ENCODE data around the gene TRAPPC10. TPM values are rescaled to one million over a fixed set of nuclear protein-coding genes. Genes with fewer than 3 reads are reported as not detected.

TRAPPC10 gene
- total and polyA plus RNA-seq, 2 donors, result 11.2 to 27.8 TPM

DNA sequence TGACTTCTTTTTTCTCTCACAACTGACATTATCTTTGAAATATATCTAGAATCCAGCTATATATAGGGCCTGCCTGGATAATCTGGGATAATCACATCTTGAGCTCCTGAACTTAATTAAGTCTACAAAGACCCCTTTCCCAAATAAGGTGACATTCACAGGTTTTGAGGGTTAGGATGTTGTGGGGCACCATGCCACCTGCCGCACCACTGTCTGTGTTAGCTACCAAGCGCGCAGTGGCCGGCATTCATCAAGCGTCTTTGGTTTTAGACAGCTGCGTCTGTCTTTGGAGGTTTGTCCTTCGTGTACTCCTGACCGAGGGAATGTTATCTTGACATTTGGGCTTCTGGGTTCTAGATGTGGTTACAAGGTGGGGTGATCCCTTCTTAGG, 7.5 kb downstream of the TRAPPC10 start:
- Histone ChIP-seq H3K27ac (ENCODE audit: low read depth) (no peak overlapping the region), H3K4me3 (ENCODE audit: low read depth, low read length) (no peak overlapping the region), H3K4me1 (ENCODE audit: insufficient read depth) (no peaks in the 10 kb centered on the region), H3K36me3 (ENCODE audit: insufficient read depth) (no peaks in the 10 kb centered on the region)
- WGBS, result 93% methylated on average over 8 of the region's 8 CpGs
- DNase-seq (ENCODE audit: extremely low spot score), result no peak

DNA sequence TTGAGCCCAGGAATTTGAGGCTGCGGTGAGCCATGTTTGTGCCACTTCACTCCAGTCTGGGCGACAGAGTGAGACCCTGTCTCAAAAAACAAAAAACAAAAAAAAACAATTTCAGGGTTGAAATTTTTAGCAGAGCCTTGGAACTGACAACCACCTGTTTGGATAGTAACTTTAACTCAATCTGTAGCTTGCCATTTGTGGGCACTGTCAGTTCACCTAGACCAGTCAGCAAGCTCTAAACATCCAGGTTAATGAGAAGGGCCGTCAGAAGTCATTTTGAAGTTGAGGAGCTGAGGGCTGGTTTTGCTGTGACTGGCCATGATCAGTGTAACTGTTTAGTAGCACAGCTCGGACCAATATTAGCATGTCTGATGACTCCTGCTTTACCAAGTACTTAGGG, 8.4 kb downstream of the TRAPPC10 start:
- WGBS, result 87% methylated on average over 4 of the region's 4 CpGs
- no peaks in the 10 kb centered on the region for H3K4me1 ChIP-seq (ENCODE audit: insufficient read depth)
- no peak for DNase-seq (ENCODE audit: extremely low spot score)
- H3K4me3 ChIP-seq (ENCODE audit: low read depth, low read length), result no peak overlapping the region
- H3K27ac ChIP-seq (ENCODE audit: low read depth), result no peak overlapping the region
- H3K36me3 ChIP-seq (ENCODE audit: insufficient read depth), result no peaks in the 10 kb centered on the region

DNA sequence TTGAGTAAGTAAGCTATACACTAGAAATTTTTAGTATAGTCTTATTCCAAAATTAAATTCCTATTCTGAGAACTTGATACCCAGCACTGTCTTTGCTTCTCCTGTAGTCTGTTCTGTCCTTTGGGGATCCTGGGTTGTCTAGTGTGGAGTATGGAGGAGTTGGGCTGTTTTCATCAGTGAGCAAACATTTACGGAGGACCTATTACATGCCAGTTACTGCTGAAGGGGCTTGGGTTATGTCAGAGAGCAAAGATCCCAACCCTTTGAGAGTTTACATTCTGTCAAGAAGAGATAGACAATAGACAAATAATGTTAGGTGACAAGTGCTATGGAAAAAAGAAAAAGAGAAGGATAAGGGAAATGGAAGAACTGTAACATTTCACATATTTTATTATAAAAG, 9.0 kb downstream of the TRAPPC10 start:
- H3K4me1 ChIP-seq (ENCODE audit: insufficient read depth), result no peaks in the 10 kb centered on the region
- no peaks in the 10 kb centered on the region for H3K36me3 ChIP-seq (ENCODE audit: insufficient read depth)
- no peak for DNase-seq (ENCODE audit: extremely low spot score)
- WGBS, result 78% methylated on average over 1 of the region's 1 CpG
- H3K27ac ChIP-seq (ENCODE audit: low read depth), result no peak overlapping the region
- no peak overlapping the region for H3K4me3 ChIP-seq (ENCODE audit: low read depth, low read length)

DNA sequence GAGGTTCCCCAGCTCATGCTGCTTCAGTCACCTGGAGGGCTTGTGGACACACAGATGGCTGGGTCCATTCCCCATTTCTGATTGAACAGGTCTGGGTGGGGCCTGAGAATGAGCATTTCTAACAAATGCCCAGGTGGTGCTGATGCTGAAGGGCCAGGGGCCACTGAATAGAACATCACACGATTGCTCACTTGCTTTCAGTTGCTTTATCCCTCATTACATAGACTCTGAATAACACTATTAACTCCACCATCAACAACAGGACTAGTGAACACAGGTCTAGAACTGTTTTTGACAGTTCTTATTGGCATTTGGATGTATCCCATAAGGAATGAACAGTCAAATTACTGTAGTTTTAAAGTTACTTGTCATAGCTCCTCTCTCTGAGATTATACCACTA, 12.1 kb downstream of the TRAPPC10 start:
- no peak overlapping the region for H3K27ac ChIP-seq (ENCODE audit: low read depth)
- DNase-seq (ENCODE audit: extremely low spot score), result no peak
- whole genome bisulfite sequencing, result 75% methylated on average over 1 of the region's 1 CpG
- peaks cover 3% of the 10 kb centered on the region for H3K4me1 ChIP-seq (ENCODE audit: insufficient read depth)
- H3K36me3 ChIP-seq (ENCODE audit: insufficient read depth), result no peaks in the 10 kb centered on the region
- no peak overlapping the region for H3K4me3 ChIP-seq (ENCODE audit: low read depth, low read length)

DNA sequence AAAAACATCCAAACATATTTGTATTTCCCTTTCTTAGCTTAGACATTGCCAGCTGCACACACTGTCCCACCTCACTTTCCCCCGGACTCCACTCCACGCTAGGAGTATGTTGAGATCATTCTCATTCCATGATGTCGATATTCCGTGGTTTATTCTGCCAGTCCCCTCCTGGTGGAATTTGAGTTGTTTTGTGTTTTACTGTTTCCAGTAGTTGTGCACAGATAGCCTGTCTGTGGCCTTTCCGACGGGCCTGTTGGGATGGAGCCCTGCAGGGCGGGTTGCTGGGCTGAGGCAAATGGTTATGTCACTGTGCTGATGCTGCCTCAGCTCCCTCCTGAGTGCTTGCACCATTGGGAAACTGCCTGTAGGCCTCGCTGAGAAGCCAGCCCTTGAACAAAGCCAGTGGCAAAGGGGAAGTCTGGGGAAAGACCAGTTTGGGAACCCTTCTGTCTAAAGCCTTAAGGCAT, 12.8 kb downstream of the TRAPPC10 start:
- H3K4me1 ChIP-seq (ENCODE audit: insufficient read depth), result peaks cover 3% of the 10 kb centered on the region
- DNase-seq (ENCODE audit: extremely low spot score), result no peak
- H3K27ac ChIP-seq (ENCODE audit: low read depth), result no peak overlapping the region
- 43% methylated on average over 8 of the region's 8 CpGs for WGBS
- H3K36me3 ChIP-seq (ENCODE audit: insufficient read depth), result no peaks in the 10 kb centered on the region
- H3K4me3 ChIP-seq (ENCODE audit: low read depth, low read length), result no peak overlapping the region

DNA sequence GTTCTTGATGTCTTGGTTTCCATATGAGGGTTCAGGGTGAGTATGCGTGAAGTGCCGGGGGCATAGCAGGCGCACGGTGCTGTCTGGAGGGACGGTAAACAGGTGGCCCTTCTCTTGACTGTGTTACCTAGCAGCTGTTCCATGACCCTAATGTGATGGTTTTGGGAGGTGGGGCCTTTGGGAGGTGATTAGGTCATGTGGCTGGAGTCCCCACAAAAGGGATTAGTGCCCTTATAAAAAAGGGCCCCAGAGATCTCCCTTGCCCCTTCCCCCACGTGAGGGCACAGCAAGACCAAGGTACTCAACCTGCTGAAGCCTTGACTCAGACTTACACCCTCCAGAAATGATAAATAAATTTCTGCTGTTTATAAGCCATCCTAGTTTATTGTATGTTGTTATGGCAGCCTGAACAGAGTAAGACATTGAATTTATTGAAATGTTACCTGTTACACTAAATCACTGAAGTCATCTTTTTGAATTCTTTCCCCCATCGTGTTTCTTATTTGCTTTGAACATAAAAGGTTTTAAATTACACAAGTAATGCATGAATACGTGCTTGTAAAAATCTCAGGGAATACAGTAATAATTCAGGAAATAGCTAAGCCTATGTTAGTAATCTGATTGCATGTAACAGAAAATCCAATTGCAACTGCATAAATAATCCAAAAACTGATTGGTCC, 15.6 kb downstream of the TRAPPC10 start:
- no peak for DNase-seq (ENCODE audit: extremely low spot score)
- no peak overlapping the region for H3K4me3 ChIP-seq (ENCODE audit: low read depth, low read length)
- H3K4me1 ChIP-seq (ENCODE audit: insufficient read depth), result peaks cover 3% of the 10 kb centered on the region
- peaks cover 2% of the 10 kb centered on the region for H3K36me3 ChIP-seq (ENCODE audit: insufficient read depth)
- WGBS, result 90% methylated on average over 8 of the region's 8 CpGs
- no peak overlapping the region for H3K27ac ChIP-seq (ENCODE audit: low read depth)

DNA sequence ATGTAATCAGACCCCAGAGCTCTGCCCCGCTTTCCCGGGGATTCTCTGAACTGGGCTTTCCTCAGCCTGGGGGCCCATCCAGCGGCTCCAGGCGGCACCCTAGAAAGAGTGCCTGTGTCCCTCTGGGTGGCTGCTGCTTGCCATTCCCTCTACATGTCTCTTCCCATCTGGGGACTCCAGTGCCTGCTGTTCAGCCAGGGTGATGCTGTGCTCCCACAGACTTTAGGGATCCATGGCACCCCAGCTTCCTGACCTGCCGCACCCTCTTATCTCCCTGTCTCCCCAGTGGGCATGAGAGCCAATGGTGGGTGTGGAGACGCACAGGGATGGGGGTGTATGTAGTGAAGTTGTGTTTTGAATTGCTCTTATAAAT, 16.2 kb downstream of the TRAPPC10 start:
- H3K4me1 ChIP-seq (ENCODE audit: insufficient read depth), result peaks cover 3% of the 10 kb centered on the region
- no peak overlapping the region for H3K27ac ChIP-seq (ENCODE audit: low read depth)
- no peak for DNase-seq (ENCODE audit: extremely low spot score)
- no peak overlapping the region for H3K4me3 ChIP-seq (ENCODE audit: low read depth, low read length)
- peaks cover 4% of the 10 kb centered on the region for H3K36me3 ChIP-seq (ENCODE audit: insufficient read depth)
- WGBS, result 88% methylated on average over 6 of the region's 6 CpGs

DNA sequence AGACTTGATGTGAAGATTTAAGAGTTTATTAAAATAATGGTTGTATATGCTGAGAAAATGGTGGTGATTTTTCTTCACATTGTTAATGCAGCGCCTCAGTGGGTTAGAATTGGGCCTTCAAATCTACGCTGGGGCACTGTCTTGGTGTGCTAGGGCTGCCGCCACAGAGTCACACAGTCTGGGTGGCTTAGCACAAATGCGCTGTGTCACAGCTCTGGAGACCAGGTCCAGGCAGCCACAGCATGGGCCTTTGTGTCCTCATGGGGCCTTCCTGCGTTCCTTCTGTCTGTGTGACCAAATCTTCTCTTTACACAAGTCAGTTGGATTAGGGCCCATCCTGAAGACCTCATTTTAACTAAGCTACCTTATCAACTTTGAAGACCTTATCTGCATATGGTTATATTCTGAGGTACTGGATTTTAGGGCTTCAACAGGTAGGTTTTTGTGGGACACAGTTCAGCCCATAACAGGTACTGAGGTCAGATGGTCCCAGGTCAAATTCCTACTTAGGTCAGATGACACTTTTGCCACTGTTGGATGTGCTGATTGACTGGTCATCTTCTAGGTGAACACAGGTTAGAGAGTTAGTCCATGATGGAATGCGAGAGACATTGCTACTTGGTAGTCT, 17.5 kb downstream of the TRAPPC10 start:
- over 99% methylated on average over 6 of the region's 6 CpGs for WGBS
- Histone ChIP-seq H3K4me1 (ENCODE audit: insufficient read depth) (peaks cover 3% of the 10 kb centered on the region), H3K36me3 (ENCODE audit: insufficient read depth) (peaks cover 4% of the 10 kb centered on the region), H3K4me3 (ENCODE audit: low read depth, low read length) (no peak overlapping the region), H3K27ac (ENCODE audit: low read depth) (no peak overlapping the region)
- no peak for DNase-seq (ENCODE audit: extremely low spot score)

DNA sequence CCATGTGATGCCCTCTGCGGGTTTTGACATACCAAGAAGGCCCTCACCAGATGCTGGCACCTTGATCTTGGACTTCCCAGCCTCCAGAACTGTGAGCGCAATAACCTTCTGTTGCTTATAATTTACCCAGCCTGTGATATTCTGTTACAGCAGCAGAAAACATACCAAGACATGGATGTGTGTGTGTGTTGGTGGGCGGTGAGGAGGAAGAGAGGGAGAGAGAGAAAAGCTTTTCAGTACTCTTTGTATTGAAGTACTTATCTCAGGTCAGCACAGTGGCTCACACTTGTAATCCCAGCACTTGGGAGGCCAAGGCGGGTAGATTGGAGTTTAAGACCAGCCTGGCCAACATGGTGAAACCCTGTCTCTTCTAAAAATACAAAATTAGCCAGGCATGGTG, 23.1 kb downstream of the TRAPPC10 start:
- 94% methylated on average over 4 of the region's 4 CpGs for WGBS
- Histone ChIP-seq H3K27ac (ENCODE audit: low read depth) (no peak overlapping the region), H3K36me3 (ENCODE audit: insufficient read depth) (peaks cover 8% of the 10 kb centered on the region), H3K4me3 (ENCODE audit: low read depth, low read length) (no peak overlapping the region), H3K4me1 (ENCODE audit: insufficient read depth) (no peaks in the 10 kb centered on the region)
- no peak for DNase-seq (ENCODE audit: extremely low spot score)

DNA sequence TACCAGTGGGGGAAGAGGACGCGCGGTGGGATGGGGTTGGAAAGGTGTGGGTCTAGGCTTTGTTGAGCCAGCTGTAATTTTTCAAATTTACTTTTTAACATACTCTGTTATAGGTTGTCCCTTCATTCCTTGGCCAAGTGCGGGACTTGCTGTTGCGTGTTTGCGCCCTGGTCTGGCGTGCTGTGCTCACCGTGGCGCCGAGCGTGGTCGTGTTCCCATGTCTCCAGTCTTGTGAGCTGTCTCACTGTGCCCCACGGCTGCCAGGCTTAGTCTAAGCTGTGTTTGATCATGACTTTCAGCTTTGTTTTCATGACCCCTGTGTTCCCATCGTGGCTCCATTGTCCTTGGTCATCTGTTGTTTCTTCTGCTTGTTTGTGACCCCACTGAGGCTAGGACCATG, 26.0 kb downstream of the TRAPPC10 start:
- H3K36me3 ChIP-seq (ENCODE audit: insufficient read depth), result peaks cover 4% of the 10 kb centered on the region
- WGBS, result 92% methylated on average over 14 of the region's 14 CpGs

DNA sequence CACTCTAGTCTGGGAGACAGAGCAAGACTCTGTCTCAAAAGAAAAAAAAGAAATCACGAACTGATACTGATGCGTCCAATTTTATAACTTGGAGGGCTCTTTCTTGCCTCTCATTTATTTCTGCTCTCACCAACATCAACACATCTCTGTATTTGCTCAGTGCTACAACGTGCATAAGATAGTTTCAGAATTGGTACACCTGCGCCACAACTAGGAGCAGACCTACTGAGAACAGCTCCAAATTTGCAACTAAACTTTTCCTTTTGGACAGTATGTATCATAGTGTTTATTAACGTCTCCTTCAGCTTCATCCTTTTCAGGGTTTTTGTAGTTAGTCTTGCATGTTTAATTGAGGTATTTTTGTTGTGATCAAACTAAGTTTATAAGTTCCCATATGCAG, 27.7 kb downstream of the TRAPPC10 start:
- peaks cover 4% of the 10 kb centered on the region for H3K36me3 ChIP-seq (ENCODE audit: insufficient read depth)
- H3K4me3 ChIP-seq (ENCODE audit: low read depth, low read length), result no peak overlapping the region
- no peak for DNase-seq (ENCODE audit: extremely low spot score)
- H3K4me1 ChIP-seq (ENCODE audit: insufficient read depth), result no peaks in the 10 kb centered on the region
- no peak overlapping the region for H3K27ac ChIP-seq (ENCODE audit: low read depth)
- 87% methylated on average over 5 of the region's 5 CpGs for WGBS

More for the DNA sequence above, 26.0 kb downstream of the TRAPPC10 start:
- Histone ChIP-seq H3K27ac (ENCODE audit: low read depth) (no peak overlapping the region), H3K4me3 (ENCODE audit: low read depth, low read length) (no peak overlapping the region), H3K4me1 (ENCODE audit: insufficient read depth) (no peaks in the 10 kb centered on the region)
- no peak for DNase-seq (ENCODE audit: extremely low spot score)

DNA sequence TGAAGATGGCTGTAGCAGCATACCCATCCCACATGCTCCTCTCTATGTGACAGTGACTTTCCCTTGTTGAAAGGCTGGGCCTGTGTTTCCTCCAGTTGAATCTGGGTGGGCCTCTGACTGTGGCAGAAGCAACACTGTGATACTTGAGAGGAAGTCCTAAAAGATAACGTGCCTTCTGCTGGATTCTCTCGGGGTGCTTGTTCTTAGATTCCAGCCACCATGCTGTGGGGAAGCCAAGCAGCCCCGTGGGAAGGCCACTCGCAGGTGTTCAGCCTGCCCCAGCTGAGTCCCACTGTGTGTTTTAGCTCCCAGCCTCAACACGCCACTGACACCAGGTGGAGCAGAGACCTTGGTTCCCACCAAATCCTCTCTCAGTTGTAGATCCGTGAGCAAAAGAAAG, 31.5 kb downstream of the TRAPPC10 start:
- no peak overlapping the region for H3K27ac ChIP-seq (ENCODE audit: low read depth)
- H3K4me3 ChIP-seq (ENCODE audit: low read depth, low read length), result no peak overlapping the region
- H3K4me1 ChIP-seq (ENCODE audit: insufficient read depth), result no peaks in the 10 kb centered on the region
- DNase-seq (ENCODE audit: extremely low spot score), result no peak
- WGBS, result 84% methylated on average over 6 of the region's 6 CpGs
- H3K36me3 ChIP-seq (ENCODE audit: insufficient read depth), result no peaks in the 10 kb centered on the region

DNA sequence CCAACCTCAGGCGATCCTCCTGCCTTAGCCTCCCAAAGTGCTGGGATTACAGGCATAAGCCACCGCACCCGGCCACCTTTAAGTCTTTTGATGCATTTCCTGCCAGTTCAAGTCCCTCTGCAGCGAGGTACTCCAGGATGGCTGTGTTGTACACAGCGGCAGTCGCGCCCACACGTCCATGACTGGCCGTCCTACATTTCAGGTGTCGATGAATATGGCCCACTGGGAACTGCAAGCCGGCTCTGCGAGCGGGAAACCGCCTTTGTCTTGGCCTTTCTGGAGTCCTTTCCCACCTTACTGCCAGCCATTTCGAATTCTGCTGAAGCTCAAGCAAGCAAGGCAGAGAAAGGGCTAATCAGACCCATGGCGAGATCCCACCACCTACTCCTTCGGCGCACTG, 34.6 kb downstream of the TRAPPC10 start:
- no peak for DNase-seq (ENCODE audit: extremely low spot score)
- Histone ChIP-seq H3K4me1 (ENCODE audit: insufficient read depth) (no peaks in the 10 kb centered on the region), H3K36me3 (ENCODE audit: insufficient read depth) (no peaks in the 10 kb centered on the region), H3K4me3 (ENCODE audit: low read depth, low read length) (no peak overlapping the region), H3K27ac (ENCODE audit: low read depth) (no peak overlapping the region)
- 97% methylated on average over 18 of the region's 18 CpGs for WGBS

DNA sequence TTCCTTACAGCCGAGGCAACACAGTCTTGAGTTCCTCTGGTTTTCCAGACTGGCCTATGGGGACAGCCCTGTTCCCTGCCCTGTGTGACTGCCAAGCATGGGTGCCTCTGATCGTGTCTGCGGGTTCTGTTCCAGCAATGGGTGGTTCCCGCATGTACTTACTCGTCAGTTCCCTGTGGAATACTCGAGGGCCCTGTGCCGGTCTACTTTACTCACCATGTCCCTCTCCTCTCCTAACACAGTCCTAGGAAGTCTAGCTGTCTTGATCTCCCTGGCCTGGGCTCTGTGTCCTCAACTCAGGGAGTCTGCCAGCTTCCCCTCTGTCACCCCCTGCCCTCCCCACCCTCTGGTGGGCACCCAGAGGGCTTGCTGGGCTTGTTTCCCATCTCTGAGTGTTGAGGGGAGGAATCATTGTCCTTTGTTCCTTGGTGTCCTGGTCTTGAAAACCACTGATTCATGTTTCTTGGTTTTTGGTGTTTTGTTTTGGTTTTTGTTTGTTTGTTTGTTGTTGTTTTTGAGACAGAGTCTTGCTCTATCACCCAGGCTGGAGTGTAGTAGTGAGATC, 36.0 kb downstream of the TRAPPC10 start:
- Histone ChIP-seq H3K4me3 (ENCODE audit: low read depth, low read length) (no peak overlapping the region), H3K36me3 (ENCODE audit: insufficient read depth) (no peaks in the 10 kb centered on the region), H3K27ac (ENCODE audit: low read depth) (no peak overlapping the region), H3K4me1 (ENCODE audit: insufficient read depth) (no peaks in the 10 kb centered on the region)
- 87% methylated on average over 7 of the region's 7 CpGs for WGBS
- no peak for DNase-seq (ENCODE audit: extremely low spot score)
